ENCODE results near the gene ZFHX3. TPM values are rescaled to one million over a fixed set of nuclear protein-coding genes. Genes with fewer than 3 reads are reported as not detected.

ZFHX3 gene
- total RNA-seq, 6 experiments from 2014 or later = 14.5 to 25.8 (median 15.8) TPM

- H3K36me3 Mint-ChIP-seq (ENCODE audit: low read depth) = peaks cover 4% of the 10 kb centered on the region; the same call in 1 of the 2 replicates
- DNase-seq = no peak
- no peak overlapping the region; the same call in 1 of the 2 replicates for H3K27ac Mint-ChIP-seq
- H3K4me1 Mint-ChIP-seq (ENCODE audit: low read depth) = peaks cover 34% of the 10 kb centered on the region
- H3K4me3 Mint-ChIP-seq = no peak overlapping the region
- peaks cover 2% of the 10 kb centered on the region; the same call in 1 of the 2 replicates for H3K27me3 Mint-ChIP-seq (ENCODE audit: insufficient read depth)
- TF ChIP-seq, protein P1, sequence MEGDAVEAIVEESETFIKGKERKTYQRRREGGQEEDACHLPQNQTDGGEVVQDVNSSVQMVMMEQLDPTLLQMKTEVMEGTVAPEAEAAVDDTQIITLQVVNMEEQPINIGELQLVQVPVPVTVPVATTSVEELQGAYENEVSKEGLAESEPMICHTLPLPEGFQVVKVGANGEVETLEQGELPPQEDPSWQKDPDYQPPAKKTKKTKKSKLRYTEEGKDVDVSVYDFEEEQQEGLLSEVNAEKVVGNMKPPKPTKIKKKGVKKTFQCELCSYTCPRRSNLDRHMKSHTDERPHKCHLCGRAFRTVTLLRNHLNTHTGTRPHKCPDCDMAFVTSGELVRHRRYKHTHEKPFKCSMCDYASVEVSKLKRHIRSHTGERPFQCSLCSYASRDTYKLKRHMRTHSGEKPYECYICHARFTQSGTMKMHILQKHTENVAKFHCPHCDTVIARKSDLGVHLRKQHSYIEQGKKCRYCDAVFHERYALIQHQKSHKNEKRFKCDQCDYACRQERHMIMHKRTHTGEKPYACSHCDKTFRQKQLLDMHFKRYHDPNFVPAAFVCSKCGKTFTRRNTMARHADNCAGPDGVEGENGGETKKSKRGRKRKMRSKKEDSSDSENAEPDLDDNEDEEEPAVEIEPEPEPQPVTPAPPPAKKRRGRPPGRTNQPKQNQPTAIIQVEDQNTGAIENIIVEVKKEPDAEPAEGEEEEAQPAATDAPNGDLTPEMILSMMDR (IDR thresholded peaks at IDR 0.05) = no peak
- no peaks in the 10 kb centered on the region for H3K9me3 Mint-ChIP-seq
Measured at GRCh38 chr16:72926177-72927070, 121.5 kb downstream of the ZFHX3 start.

GRCh38 chr16:72925631-72925979 is 122.3 kb downstream of the ZFHX3 start:
- Mint-ChIP-seq H3K27me3 (ENCODE audit: insufficient read depth) (peaks cover 2% of the 10 kb centered on the region; the same call in 1 of the 2 replicates), H3K4me3 (no peak overlapping the region), H3K9me3 (no peaks in the 10 kb centered on the region), H3K27ac (no peak overlapping the region), H3K36me3 (ENCODE audit: low read depth) (peaks cover 8% of the 10 kb centered on the region; the same call in 1 of the 2 replicates), H3K4me1 (ENCODE audit: low read depth) (peaks cover 31% of the 10 kb centered on the region)
- TF ChIP-seq, protein P1 (IDR thresholded peaks at IDR 0.05) = no peak
- DNase-seq = no peak

GRCh38 chr16:72924927-72925630 is 122.8 kb downstream of the ZFHX3 start:
- DNase-seq = no peak
- TF ChIP-seq, protein P1 (IDR thresholded peaks at IDR 0.05) = no peak
- H3K27me3 Mint-ChIP-seq (ENCODE audit: insufficient read depth) = peaks cover 2% of the 10 kb centered on the region; the same call in 1 of the 2 replicates
- H3K36me3 Mint-ChIP-seq (ENCODE audit: low read depth) = 0 out of 2 replicates have a peak, but pooled peaks cover 5% of the 10 kb centered on the region
- no peaks in the 10 kb centered on the region for H3K9me3 Mint-ChIP-seq
- H3K27ac Mint-ChIP-seq = no peak overlapping the region
- no peak overlapping the region for H3K4me3 Mint-ChIP-seq
- peaks cover 26% of the 10 kb centered on the region for H3K4me1 Mint-ChIP-seq (ENCODE audit: low read depth)

GRCh38 chr16:72924537-72924926 is 123.4 kb downstream of the ZFHX3 start:
- H3K36me3 Mint-ChIP-seq (ENCODE audit: low read depth) = 0 out of 2 replicates have a peak, but pooled peaks cover 5% of the 10 kb centered on the region
- H3K27ac Mint-ChIP-seq = no peak overlapping the region
- TF ChIP-seq, protein P1 (IDR thresholded peaks at IDR 0.05) = no peak
- no peak overlapping the region for H3K4me3 Mint-ChIP-seq
- H3K27me3 Mint-ChIP-seq (ENCODE audit: insufficient read depth) = peaks cover 2% of the 10 kb centered on the region; the same call in 1 of the 2 replicates
- H3K9me3 Mint-ChIP-seq = no peaks in the 10 kb centered on the region
- DNase-seq = no peak
- H3K4me1 Mint-ChIP-seq (ENCODE audit: low read depth) = peaks cover 30% of the 10 kb centered on the region

DNA sequence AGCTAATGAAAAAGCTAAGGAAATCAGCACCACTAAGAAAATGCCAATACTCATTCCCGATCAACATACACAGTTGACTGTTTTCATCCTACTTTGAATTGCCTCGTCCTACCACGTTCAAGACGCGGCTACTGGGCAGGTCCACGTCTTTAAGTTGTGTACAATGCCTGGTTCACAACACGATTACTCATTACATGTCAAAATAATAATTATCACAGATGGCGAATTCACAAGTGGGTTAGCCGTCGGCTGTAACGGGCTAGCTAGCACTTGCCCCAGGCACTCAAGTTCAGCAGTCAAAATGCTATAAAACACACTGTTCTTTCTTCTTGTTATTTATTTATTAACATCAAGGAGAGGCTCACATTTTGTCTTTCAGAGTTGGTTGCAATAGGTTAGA is 124.2 kb downstream of the ZFHX3 start:
- no peak for DNase-seq
- Mint-ChIP-seq H3K4me1 (ENCODE audit: low read depth) (peaks cover 30% of the 10 kb centered on the region), H3K9me3 (no peaks in the 10 kb centered on the region), H3K27me3 (ENCODE audit: insufficient read depth) (peaks cover 2% of the 10 kb centered on the region; the same call in 1 of the 2 replicates), H3K27ac (no peak overlapping the region), H3K36me3 (ENCODE audit: low read depth) (0 out of 2 replicates have a peak, but pooled peaks cover 5% of the 10 kb centered on the region), H3K4me3 (no peak overlapping the region)
- TF ChIP-seq, protein P1 (IDR thresholded peaks at IDR 0.05) = no peak

All from HFFc6 (cell line).